Right lobe of liver (tissue), 6 donors: ENCODE data around the gene OPN1LW. TPM values are rescaled to one million over a fixed set of nuclear protein-coding genes. Genes with fewer than 3 reads are reported as not detected.

Experiments used
- ATAC-seq, 4 donors: fragments of 200-7000 bp; cut with Tn5 transposase; one replicate each; pipeline ENCODE4 v1.9.1; 2020; ENCODE audit warnings: mild to moderate bottlenecking in 4 of 4, moderate library complexity in 4 of 4
- DNase-seq, 3 donors: peaks; one replicate each; pipeline ENCODE4 v3.0.0-alpha.2; 2020
- H3K27ac ChIP-seq, 3 donors: fragments of 200-600 bp; one replicate each; pipeline ENCODE4 v1.8.0; 2022
- H3K27me3 ChIP-seq, 2 donors: fragments of 200-600 bp; one replicate each; pipeline ENCODE4 v1.8.0; 2022
- H3K36me3 ChIP-seq, 4 donors: fragments of 200-600 bp; sonication (generic) in 1 of 4; one replicate each; pipeline versions ENCODE4 v1.5.1 to v1.8.0; 2017 to 2022; ENCODE audit warnings: control low read depth in 1 of 4
- H3K4me1 ChIP-seq, 4 donors: fragments of 200-600 bp; sonication (generic) in 1 of 4; one replicate each; pipeline versions ENCODE4 v1.5.1 to v1.8.0; 2017 to 2022; ENCODE audit warnings: control low read depth in 1 of 4
- H3K4me3 ChIP-seq, 3 donors: fragments of 200-600 bp; one replicate each; pipeline ENCODE4 v1.8.0; 2022
- H3K9me3 ChIP-seq, 4 donors: fragments of 200-600 bp; sonication (generic) in 1 of 4; one replicate each; pipeline versions ENCODE4 v1.5.1 to v1.8.0; 2017 to 2022; ENCODE audit warnings: control low read depth in 1 of 4
- POLR2A ChIP-seq: fragments of 450-650 bp; IDR thresholded peaks from one replicate; pipeline ENCODE4 v1.6.1; 2017; ENCODE audit warnings: antibody characterized with exemption, mild to moderate bottlenecking
- WGBS: methylation state at CpG from one replicate; pipeline ENCODE4 v1.1.6; 2018; ENCODE audit warnings: low coverage, low lambda C conversion rate; ENCODE audit not compliant: insufficient coverage; ENCODE audit errors: missing lambda C conversion rate; 5-methylcytosine and 5-hydroxymethylcytosine counted together
- intact Hi-C, 2 donors: fragments of 100-400 bp; cut with DNase I; formaldehyde crosslinking; loops; one replicate each; pipeline versions ENCODE4 v1.11.2 to v1.14.1; 2022
- total RNA-seq, 6 experiments: library from RNA; depleted of rRNA in 2 of 6; stranded (reverse); fragments of >200 nt in 2 of 6; fragmentation: NEBNext Ultra II Directional in 3 of 6; extraction: Animal tissue kit (Norgen Biotek cat#: 25700) in 3 of 6; gene quantifications; one replicate each; pipeline versions ENCODE4 v1.1.0 to v1.2.4, GENCODE V29; 2016 to 2023
- TF ChIP-seq, protein P1 (sequence below), 4 donors: fragments of 200-600 bp in 3 of 4; fragments of 450-650 bp in 1 of 4; IDR thresholded peaks; one replicate each; pipeline versions ENCODE4 v1.5.1 to v1.8.0; 2016 to 2022; ENCODE audit warnings: antibody characterized with exemption in 4 of 4, mild to moderate bottlenecking in 2 of 4
- donor health status: DM: no; HTN: yes; CAD: no.
- donor health status: DM: no; HTN: no; CAD: no.
- donor health status: DM: no; HTN: no; CAD: no.
- donor health status: DM: no; HTN: yes; CAD: no.
- donor health status: DM: no; HTN: yes; CAD: no.

OPN1LW gene
- total RNA-seq, 6 experiments from 2014 or later = not detected

- no peak for TF ChIP-seq POLR2A
- TF ChIP-seq, protein P1, sequence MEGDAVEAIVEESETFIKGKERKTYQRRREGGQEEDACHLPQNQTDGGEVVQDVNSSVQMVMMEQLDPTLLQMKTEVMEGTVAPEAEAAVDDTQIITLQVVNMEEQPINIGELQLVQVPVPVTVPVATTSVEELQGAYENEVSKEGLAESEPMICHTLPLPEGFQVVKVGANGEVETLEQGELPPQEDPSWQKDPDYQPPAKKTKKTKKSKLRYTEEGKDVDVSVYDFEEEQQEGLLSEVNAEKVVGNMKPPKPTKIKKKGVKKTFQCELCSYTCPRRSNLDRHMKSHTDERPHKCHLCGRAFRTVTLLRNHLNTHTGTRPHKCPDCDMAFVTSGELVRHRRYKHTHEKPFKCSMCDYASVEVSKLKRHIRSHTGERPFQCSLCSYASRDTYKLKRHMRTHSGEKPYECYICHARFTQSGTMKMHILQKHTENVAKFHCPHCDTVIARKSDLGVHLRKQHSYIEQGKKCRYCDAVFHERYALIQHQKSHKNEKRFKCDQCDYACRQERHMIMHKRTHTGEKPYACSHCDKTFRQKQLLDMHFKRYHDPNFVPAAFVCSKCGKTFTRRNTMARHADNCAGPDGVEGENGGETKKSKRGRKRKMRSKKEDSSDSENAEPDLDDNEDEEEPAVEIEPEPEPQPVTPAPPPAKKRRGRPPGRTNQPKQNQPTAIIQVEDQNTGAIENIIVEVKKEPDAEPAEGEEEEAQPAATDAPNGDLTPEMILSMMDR (IDR thresholded peaks at IDR 0.05) = no peak
- 48% methylated on average over 26 of the region's 75 CpGs for WGBS
Observed at GRCh38 chrX:154097589-154098541, 46.2 kb upstream of the OPN1LW start, which contains the start of gene MECP2. TSS of gene MECP2 (minus strand) at chrX:154097717.

GRCh38 chrX:154098551-154098950 is 45.5 kb upstream of the OPN1LW start:
- H3K9me3 ChIP-seq = no peaks in the 10 kb centered on the region
- WGBS = 34% methylated on average over 2 of the region's 2 CpGs

More at GRCh38 chrX:154097589-154098541, 46.2 kb upstream of the OPN1LW start, which contains the start of gene MECP2:
- H3K9me3 ChIP-seq = no peaks in the 10 kb centered on the region
- peak within 1 kb of the TSS; percentile 55 to 75 (median 60) for H3K4me3 ChIP-seq
- H3K4me1 ChIP-seq = peaks cover 0 to 14% (median 0%) of the 10 kb centered on the region in 4 donors
- H3K36me3 ChIP-seq = no peaks in the 10 kb centered on the region
- peak; percentile 92 to 93 (median 92) for DNase-seq
- H3K27me3 ChIP-seq = no peaks in the 10 kb centered on the region
- ATAC-seq = peak; percentile 88 to 95 (median 92)
- intact Hi-C loops = no loop called here
- peak within 1 kb of the TSS; percentile 78 to 90 (median 87) for H3K27ac ChIP-seq

GRCh38 chrX:154113729-154114128 is 30.3 kb upstream of the OPN1LW start:
- H3K4me1 ChIP-seq = no peaks in the 10 kb centered on the region
- no peaks in the 10 kb centered on the region for H3K9me3 ChIP-seq
- no peak overlapping the region for H3K27ac ChIP-seq
- no peak overlapping the region for H3K4me3 ChIP-seq
- no peaks in the 10 kb centered on the region for H3K27me3 ChIP-seq
- WGBS = 61% methylated on average over 6 of the region's 6 CpGs
- H3K36me3 ChIP-seq = no peaks in the 10 kb centered on the region
- TF ChIP-seq POLR2A = no peak
- TF ChIP-seq, protein P1 (IDR thresholded peaks at IDR 0.05) = no peak
- no peak for DNase-seq
- intact Hi-C loops = no loop called here
- no peak for ATAC-seq

More at GRCh38 chrX:154098551-154098950, 45.5 kb upstream of the OPN1LW start:
- ATAC-seq (peak in 1 of 4 donors; percentile 17), DNase-seq (no peak)
- intact Hi-C loops = no loop called here
- Histone ChIP-seq H3K27ac (peak overlapping the region in 1 of 3 donors; percentile 15), H3K4me3 (no peak overlapping the region), H3K27me3 (no peaks in the 10 kb centered on the region), H3K4me1 (peaks cover 0 to 14% (median 0%) of the 10 kb centered on the region in 4 donors), H3K36me3 (no peaks in the 10 kb centered on the region)
- TF ChIP-seq POLR2A = no peak
- TF ChIP-seq, protein P1 (IDR thresholded peaks at IDR 0.05) = no peak

DNA sequence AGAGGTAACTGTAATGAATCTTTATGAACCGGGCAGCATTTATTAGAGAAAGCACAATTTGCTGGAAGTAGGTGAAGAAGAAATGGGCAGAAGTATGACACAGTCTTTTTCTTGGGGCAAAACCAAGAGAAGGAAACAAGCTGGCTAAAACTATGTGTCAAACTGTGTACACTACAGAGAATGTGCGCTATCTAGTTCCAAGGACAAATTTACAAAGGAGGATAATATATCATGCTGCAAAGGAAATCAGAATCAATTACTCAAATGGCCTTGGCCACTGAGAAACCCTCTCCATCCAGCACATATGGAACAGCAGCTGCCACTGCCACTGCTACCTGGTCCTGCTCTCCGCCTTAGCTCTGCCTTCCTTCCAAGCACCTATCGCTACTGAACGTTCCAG is 29.4 kb upstream of the OPN1LW start:
- TF ChIP-seq, protein P1 (IDR thresholded peaks at IDR 0.05) = no peak
- TF ChIP-seq POLR2A = no peak
- 80% methylated on average over 1 of the region's 5 CpGs for whole genome bisulfite sequencing
- Histone ChIP-seq H3K27me3 (no peaks in the 10 kb centered on the region), H3K9me3 (no peaks in the 10 kb centered on the region), H3K4me1 (no peaks in the 10 kb centered on the region), H3K27ac (no peak overlapping the region), H3K4me3 (no peak overlapping the region), H3K36me3 (no peaks in the 10 kb centered on the region)
- intact Hi-C loops = no loop called here
- ATAC-seq = no peak
- no peak for DNase-seq
